Measurements from ENCODE around the gene HPSE2. TPM values are rescaled to one million over a fixed set of nuclear protein-coding genes. Genes with fewer than 3 reads are reported as not detected.
"Not testable (repeated sequence)": the region's sequence is repeated elsewhere in the genome, so short reads cannot be mapped to it uniquely, and the experiment has no call there.

Gene HPSE2
- total RNA-seq, 2 experiments from 2014 or later = not detected

- Mint-ChIP-seq H3K9me3 (no peaks in the 10 kb centered on the region), H3K27me3 (no peaks in the 10 kb centered on the region), H3K4me3 (no peak overlapping the region), H3K36me3 (ENCODE audit: low read depth) (no peaks in the 10 kb centered on the region), H3K4me1 (no peaks in the 10 kb centered on the region), H3K27ac (no peak overlapping the region)
- POLR2A ChIA-PET = no interaction called here
- DNase-seq = no peak
- CTCF ChIA-PET = no interaction called here
Measured at GRCh38 chr10:98917828-98918227, 317.8 kb downstream of the HPSE2 start.

- no peak for DNase-seq
- Mint-ChIP-seq H3K36me3 (ENCODE audit: low read depth) (no peaks in the 10 kb centered on the region), H3K4me3 (no peak overlapping the region), H3K9me3 (no peaks in the 10 kb centered on the region), H3K4me1 (no peaks in the 10 kb centered on the region), H3K27ac (no peak overlapping the region), H3K27me3 (no peaks in the 10 kb centered on the region)
- ChIA-PET CTCF (no interaction called here), POLR2A (no interaction called here)
Measured at GRCh38 chr10:98916526-98917125, 319.0 kb downstream of the HPSE2 start.

GRCh38 chr10:98915911-98916310, 319.7 kb downstream of the HPSE2 start:
- no peak overlapping the region for H3K4me3 Mint-ChIP-seq
- no peak overlapping the region for H3K27ac Mint-ChIP-seq
- no peaks in the 10 kb centered on the region for H3K4me1 Mint-ChIP-seq
- no peaks in the 10 kb centered on the region for H3K36me3 Mint-ChIP-seq (ENCODE audit: low read depth)
- ChIA-PET POLR2A (no interaction called here), CTCF (interaction anchor here (0.6 kb wide), 1 partner anchor 348 kb away, joined by 3 read pairs; no protein-coding TSS in a partner anchor)
- no peak for DNase-seq
- no peaks in the 10 kb centered on the region for H3K9me3 Mint-ChIP-seq
- H3K27me3 Mint-ChIP-seq = no peaks in the 10 kb centered on the region

- no peaks in the 10 kb centered on the region for H3K36me3 Mint-ChIP-seq (ENCODE audit: low read depth)
- no peaks in the 10 kb centered on the region for H3K27me3 Mint-ChIP-seq
- H3K27ac Mint-ChIP-seq = no peak overlapping the region
- POLR2A ChIA-PET = no interaction called here
- DNase-seq = no peak
- CTCF ChIA-PET = no interaction called here
- no peaks in the 10 kb centered on the region for H3K4me1 Mint-ChIP-seq
- no peak overlapping the region for H3K4me3 Mint-ChIP-seq
- H3K9me3 Mint-ChIP-seq = no peaks in the 10 kb centered on the region
Measured at GRCh38 chr10:98910546-98910945, 325.1 kb downstream of the HPSE2 start.

GRCh38 chr10:98910048-98910447, 325.6 kb downstream of the HPSE2 start:
- Mint-ChIP-seq H3K36me3 (ENCODE audit: low read depth) (no peaks in the 10 kb centered on the region), H3K27ac (no peak overlapping the region), H3K27me3 (no peaks in the 10 kb centered on the region), H3K4me3 (no peak overlapping the region), H3K4me1 (no peaks in the 10 kb centered on the region), H3K9me3 (no peaks in the 10 kb centered on the region)
- no peak for DNase-seq
- CTCF ChIA-PET = no interaction called here
- POLR2A ChIA-PET = no interaction called here

GRCh38 chr10:98908868-98909267, 326.8 kb downstream of the HPSE2 start:
- H3K4me3 Mint-ChIP-seq = no peak overlapping the region
- no peaks in the 10 kb centered on the region for H3K27me3 Mint-ChIP-seq
- no peaks in the 10 kb centered on the region for H3K4me1 Mint-ChIP-seq
- H3K27ac Mint-ChIP-seq = no peak overlapping the region
- ChIA-PET CTCF (no interaction called here), POLR2A (no interaction called here)
- H3K36me3 Mint-ChIP-seq (ENCODE audit: low read depth) = no peaks in the 10 kb centered on the region
- H3K9me3 Mint-ChIP-seq = no peaks in the 10 kb centered on the region
- DNase-seq = no peak

GRCh38 chr10:98908247-98908646, 327.4 kb downstream of the HPSE2 start:
- H3K9me3 Mint-ChIP-seq; POLR2A ChIA-PET; H3K36me3 Mint-ChIP-seq (ENCODE audit: low read depth); H3K27me3 Mint-ChIP-seq; CTCF ChIA-PET; H3K27ac Mint-ChIP-seq; H3K4me3 Mint-ChIP-seq; DNase-seq; H3K4me1 Mint-ChIP-seq: not testable (repeated sequence)

GRCh38 chr10:98901441-98902110, 334.1 kb downstream of the HPSE2 start:
- no peak for DNase-seq
- no peak overlapping the region for H3K27ac Mint-ChIP-seq
- no peak overlapping the region for H3K4me3 Mint-ChIP-seq
- CTCF ChIA-PET = no interaction called here
- H3K4me1 Mint-ChIP-seq = no peaks in the 10 kb centered on the region
- H3K36me3 Mint-ChIP-seq (ENCODE audit: low read depth) = no peaks in the 10 kb centered on the region
- POLR2A ChIA-PET = no interaction called here
- H3K27me3 Mint-ChIP-seq = no peaks in the 10 kb centered on the region
- H3K9me3 Mint-ChIP-seq = no peaks in the 10 kb centered on the region

GRCh38 chr10:98899018-98899417, 336.6 kb downstream of the HPSE2 start:
- Mint-ChIP-seq H3K27ac (no peak overlapping the region), H3K27me3 (no peaks in the 10 kb centered on the region), H3K4me1 (no peaks in the 10 kb centered on the region), H3K4me3 (no peak overlapping the region), H3K9me3 (no peaks in the 10 kb centered on the region), H3K36me3 (ENCODE audit: low read depth) (no peaks in the 10 kb centered on the region)
- POLR2A ChIA-PET = no interaction called here
- DNase-seq = no peak
- CTCF ChIA-PET = no interaction called here

GRCh38 chr10:98892523-98892922, 343.1 kb downstream of the HPSE2 start:
- POLR2A ChIA-PET = no interaction called here
- Mint-ChIP-seq H3K36me3 (ENCODE audit: low read depth) (no peaks in the 10 kb centered on the region), H3K27me3 (no peaks in the 10 kb centered on the region), H3K4me1 (no peaks in the 10 kb centered on the region), H3K4me3 (no peak overlapping the region), H3K27ac (no peak overlapping the region), H3K9me3 (no peaks in the 10 kb centered on the region)
- DNase-seq = no peak
- CTCF ChIA-PET = no interaction called here

GRCh38 chr10:98886686-98887085, 349.0 kb downstream of the HPSE2 start:
- Mint-ChIP-seq H3K4me3 (no peak overlapping the region), H3K27me3 (no peaks in the 10 kb centered on the region), H3K27ac (no peak overlapping the region), H3K9me3 (no peaks in the 10 kb centered on the region), H3K36me3 (ENCODE audit: low read depth) (no peaks in the 10 kb centered on the region), H3K4me1 (no peaks in the 10 kb centered on the region)
- POLR2A ChIA-PET = no interaction called here
- CTCF ChIA-PET = no interaction called here
- DNase-seq = no peak

GRCh38 chr10:98885378-98885777, 350.3 kb downstream of the HPSE2 start:
- no peak overlapping the region for H3K4me3 Mint-ChIP-seq
- H3K9me3 Mint-ChIP-seq = no peaks in the 10 kb centered on the region
- H3K4me1 Mint-ChIP-seq = no peaks in the 10 kb centered on the region
- H3K27ac Mint-ChIP-seq = no peak overlapping the region
- no peak for DNase-seq
- no peaks in the 10 kb centered on the region for H3K36me3 Mint-ChIP-seq (ENCODE audit: low read depth)
- CTCF ChIA-PET = no interaction called here
- no peaks in the 10 kb centered on the region for H3K27me3 Mint-ChIP-seq
- POLR2A ChIA-PET = no interaction called here

- CTCF ChIA-PET = no interaction called here
- no peaks in the 10 kb centered on the region for H3K36me3 Mint-ChIP-seq (ENCODE audit: low read depth)
- H3K27me3 Mint-ChIP-seq = no peaks in the 10 kb centered on the region
- no peaks in the 10 kb centered on the region for H3K4me1 Mint-ChIP-seq
- POLR2A ChIA-PET = no interaction called here
- no peaks in the 10 kb centered on the region for H3K9me3 Mint-ChIP-seq
- H3K27ac Mint-ChIP-seq = no peak overlapping the region
- H3K4me3 Mint-ChIP-seq = no peak overlapping the region
- DNase-seq = no peak
Measured at GRCh38 chr10:98881789-98882188, 353.9 kb downstream of the HPSE2 start.

GRCh38 chr10:98880971-98881370, 354.7 kb downstream of the HPSE2 start:
- no peak overlapping the region for H3K27ac Mint-ChIP-seq
- ChIA-PET POLR2A (no interaction called here), CTCF (no interaction called here)

More at GRCh38 chr10:98880971-98881370, 354.7 kb downstream of the HPSE2 start:
- H3K9me3 Mint-ChIP-seq = no peaks in the 10 kb centered on the region
- H3K4me3 Mint-ChIP-seq = no peak overlapping the region
- no peaks in the 10 kb centered on the region for H3K27me3 Mint-ChIP-seq
- no peaks in the 10 kb centered on the region for H3K4me1 Mint-ChIP-seq
- H3K36me3 Mint-ChIP-seq (ENCODE audit: low read depth) = no peaks in the 10 kb centered on the region
- DNase-seq = no peak

Measured in activated CD4-positive, alpha-beta memory T cell treated with anti-CD3 and anti-CD28 coated beads, Interleukin-2, amount 10 ng/mL, durations not matched to agents 7 days and 5 days (primary cell).